ENCODE data around the gene SNRK. TPM values are rescaled to one million over a fixed set of nuclear protein-coding genes. Genes with fewer than 3 reads are reported as not detected.
A peak's percentile ranks its signal among the peaks of the same experiment; 100 is the strongest.

The SNRK gene, protein sequence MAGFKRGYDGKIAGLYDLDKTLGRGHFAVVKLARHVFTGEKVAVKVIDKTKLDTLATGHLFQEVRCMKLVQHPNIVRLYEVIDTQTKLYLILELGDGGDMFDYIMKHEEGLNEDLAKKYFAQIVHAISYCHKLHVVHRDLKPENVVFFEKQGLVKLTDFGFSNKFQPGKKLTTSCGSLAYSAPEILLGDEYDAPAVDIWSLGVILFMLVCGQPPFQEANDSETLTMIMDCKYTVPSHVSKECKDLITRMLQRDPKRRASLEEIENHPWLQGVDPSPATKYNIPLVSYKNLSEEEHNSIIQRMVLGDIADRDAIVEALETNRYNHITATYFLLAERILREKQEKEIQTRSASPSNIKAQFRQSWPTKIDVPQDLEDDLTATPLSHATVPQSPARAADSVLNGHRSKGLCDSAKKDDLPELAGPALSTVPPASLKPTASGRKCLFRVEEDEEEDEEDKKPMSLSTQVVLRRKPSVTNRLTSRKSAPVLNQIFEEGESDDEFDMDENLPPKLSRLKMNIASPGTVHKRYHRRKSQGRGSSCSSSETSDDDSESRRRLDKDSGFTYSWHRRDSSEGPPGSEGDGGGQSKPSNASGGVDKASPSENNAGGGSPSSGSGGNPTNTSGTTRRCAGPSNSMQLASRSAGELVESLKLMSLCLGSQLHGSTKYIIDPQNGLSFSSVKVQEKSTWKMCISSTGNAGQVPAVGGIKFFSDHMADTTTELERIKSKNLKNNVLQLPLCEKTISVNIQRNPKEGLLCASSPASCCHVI
- total RNA-seq, result 58.6 TPM

GRCh38 chr3:43286115-43286840, at the start of gene SNRK:
TSS of gene SNRK (plus strand) at chr3:43286540. CDS start at chr3:43303204, 16,664 bp downstream.
- peak; percentile 79 for DNase-seq

GRCh38 chr3:43238801-43239200, 47.5 kb upstream of the SNRK start:
- peak; percentile 84 for DNase-seq

GRCh38 chr3:43239755-43240154, 46.6 kb upstream of the SNRK start:
- DNase-seq, result no peak

- peak; percentile 45 for DNase-seq
These were observed 42.5 kb upstream of the SNRK start for GRCh38 chr3:43243590-43244587.

- no peak for DNase-seq
These were observed 41.6 kb upstream of the SNRK start for GRCh38 chr3:43244694-43245093.

GRCh38 chr3:43246976-43247375, 39.4 kb upstream of the SNRK start:
- no peak for DNase-seq

- DNase-seq, result no peak
These were observed 38.7 kb upstream of the SNRK start for GRCh38 chr3:43247561-43248184.

DNA sequence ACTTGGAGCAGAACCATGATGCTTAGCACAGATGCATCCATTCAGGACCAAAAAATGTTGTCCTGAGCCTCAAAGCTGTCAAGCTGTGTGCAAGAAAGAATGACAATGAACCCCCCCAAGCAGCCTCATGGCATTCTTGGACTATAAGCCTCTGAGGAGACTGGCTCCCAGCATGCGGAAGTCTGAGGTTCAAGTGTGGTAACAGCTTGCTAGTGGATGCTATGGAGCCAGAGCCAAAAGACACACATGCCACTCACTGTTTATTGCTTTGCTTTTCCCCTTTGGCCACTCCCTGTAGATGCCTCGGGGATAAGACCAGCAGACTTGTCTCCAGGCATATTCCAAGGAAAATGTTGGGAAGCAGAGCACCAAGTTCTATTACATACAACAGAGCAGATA, 38.2 kb upstream of the SNRK start:
- DNase-seq, result peak; percentile 90

DNA sequence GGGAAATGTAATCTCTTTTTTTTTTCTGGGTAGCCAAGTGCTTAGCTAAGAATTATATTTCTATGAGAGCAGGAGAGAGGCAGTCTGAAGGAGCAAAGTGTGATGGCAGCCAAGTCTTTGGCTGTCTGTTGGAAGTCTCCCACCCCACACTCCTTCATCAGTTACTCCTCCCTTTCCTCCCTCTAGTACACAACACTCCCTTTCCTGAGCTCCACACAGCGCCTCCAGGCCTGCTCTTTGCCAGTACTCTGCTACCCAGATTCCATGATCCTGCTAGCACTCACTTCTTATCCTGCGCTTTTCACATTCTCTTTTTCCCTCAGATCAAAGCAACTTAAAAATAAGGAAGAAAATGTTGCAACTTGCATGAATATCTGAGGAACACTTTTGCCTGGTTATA, 37.4 kb upstream of the SNRK start:
- DNase-seq, result no peak

GRCh38 chr3:43249405-43249804, 36.9 kb upstream of the SNRK start:
- no peak for DNase-seq

DNA sequence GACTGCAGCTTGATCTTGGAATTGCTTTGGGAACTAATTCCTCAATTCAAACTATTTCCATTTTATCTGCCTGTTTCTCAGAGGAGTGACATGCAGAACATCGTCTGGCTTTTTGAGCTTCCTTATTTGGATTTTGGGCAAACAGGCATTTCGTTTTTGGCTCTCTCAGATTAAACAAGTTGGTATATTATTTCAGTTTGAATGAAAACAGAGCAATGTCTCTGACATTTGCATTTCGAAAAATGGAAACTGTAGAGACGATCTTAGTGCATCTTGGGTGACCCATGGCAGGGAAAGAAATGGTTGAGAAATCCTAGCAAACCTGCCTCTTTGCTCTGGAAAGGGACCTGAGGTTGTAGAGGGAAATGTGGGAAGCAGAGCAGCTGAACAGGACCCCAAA, 33.0 kb upstream of the SNRK start:
- no peak for DNase-seq

DNA sequence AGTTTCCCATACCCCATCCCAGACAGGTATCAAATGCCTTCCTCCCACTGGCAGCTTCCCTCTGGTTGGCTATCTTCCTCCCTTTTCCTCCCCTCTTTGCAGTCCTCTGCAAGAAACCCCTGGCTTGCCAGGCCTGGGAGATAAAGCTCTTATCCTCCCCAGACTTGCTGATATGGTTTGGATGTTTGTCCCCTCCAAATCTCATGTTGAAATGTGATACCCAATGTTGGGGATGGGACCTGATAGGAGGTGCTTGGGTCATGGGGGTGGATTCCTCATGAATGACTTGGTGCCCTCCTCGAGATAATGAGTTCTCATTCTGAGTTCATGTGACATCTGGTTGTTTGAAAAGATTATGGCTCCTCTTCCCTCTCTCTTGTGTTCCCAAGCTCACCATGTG, 32.2 kb upstream of the SNRK start:
- no peak for DNase-seq

GRCh38 chr3:43255662-43256061, 30.7 kb upstream of the SNRK start:
- DNase-seq, result no peak

GRCh38 chr3:43256714-43257461, 29.5 kb upstream of the SNRK start:
- no peak for DNase-seq

DNA sequence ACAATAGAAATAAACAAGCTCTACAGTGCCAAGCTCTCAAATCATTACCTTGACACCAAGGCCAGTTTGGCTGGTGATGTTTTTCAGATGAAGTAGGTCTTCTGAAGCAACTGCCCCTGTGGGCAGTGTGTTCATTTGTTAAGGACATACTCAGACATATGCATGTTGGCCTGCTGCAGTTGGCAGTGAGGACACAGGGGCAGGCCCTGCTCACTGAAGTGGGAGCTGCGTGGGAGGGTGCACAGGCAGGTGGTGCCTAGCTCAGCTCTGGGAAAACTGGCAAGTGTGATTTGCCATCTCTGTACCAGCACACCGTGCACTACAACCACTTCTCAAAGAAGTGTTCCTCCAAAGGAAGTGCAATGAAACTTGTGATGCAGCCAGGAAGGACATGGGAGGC, 28.5 kb upstream of the SNRK start:
- no peak for DNase-seq

DNA sequence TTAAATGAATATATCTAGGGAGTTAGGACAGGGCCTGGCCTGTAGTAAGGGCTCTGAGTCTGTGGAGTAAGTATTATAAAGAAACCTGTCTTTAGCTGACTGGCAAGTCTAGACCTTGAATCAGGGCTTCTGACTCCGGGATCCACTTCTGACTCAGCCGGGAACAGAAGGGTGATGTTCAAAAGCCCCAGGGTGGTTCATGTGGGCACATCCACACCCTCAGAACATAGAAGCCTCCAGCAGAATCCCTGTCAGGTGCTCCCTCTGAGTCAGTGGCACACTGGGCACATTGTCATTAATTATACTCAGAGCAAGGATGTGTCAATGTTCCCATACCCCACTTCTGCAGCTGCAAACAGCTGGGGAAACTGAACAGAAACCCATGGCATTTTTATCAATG, 26.7 kb upstream of the SNRK start:
- no peak for DNase-seq

DNA sequence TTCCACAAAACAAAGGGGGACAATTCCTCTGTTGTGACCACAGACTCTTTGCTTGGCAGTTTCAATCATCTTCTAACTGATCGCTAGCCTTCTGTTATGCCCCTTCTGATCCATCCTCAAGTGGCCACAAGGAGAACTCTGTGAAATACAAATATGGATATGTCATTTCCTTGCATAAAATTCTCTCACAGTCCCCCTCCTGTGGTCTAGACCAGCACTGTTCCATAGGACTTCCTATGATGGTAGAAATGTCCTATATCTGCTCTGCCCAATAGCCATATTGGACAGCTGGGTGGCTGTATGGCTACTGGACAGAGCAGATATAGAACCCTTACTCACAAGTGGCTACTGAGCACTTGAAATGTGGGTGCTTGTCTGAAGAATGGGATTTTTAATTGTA, 25.9 kb upstream of the SNRK start:
- DNase-seq, result no peak

- DNase-seq, result no peak
These were observed 24.1 kb upstream of the SNRK start for GRCh38 chr3:43262194-43262593.

- no peak for DNase-seq
These were observed 19.9 kb upstream of the SNRK start for GRCh38 chr3:43266451-43266850.

- no peak for DNase-seq
These were observed 19.3 kb upstream of the SNRK start for GRCh38 chr3:43266995-43267394.

- DNase-seq, result no peak
These were observed 17.7 kb upstream of the SNRK start for GRCh38 chr3:43268636-43269035.
